ENCODE measurements around the gene PIWIL1.

PIWIL1 gene

DNA sequence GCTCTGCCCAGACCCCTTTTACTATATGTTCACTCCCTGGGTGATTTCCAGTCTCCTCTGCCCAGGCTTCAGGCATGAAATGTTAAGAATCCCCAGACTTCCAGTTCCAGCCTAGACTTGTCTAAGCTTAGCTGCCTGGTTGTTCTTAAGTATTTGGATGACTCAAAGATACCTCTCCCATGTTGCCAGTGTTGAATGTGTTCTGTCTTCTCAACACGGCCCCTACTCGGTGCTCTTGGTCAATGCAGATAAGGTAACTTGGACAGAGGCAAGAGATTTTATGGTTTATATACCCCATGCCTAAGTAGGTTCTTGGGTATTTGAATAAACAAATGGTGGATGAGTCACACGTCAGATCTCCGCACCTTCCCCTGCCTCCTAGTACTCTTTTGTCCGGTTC, 13.6 kb downstream of the PIWIL1 start:
- no peaks in the 10 kb centered on the region for H3K36me3 Mint-ChIP-seq
- H3K4me1 Mint-ChIP-seq (ENCODE audit: low read depth) = no peaks in the 10 kb centered on the region
- H3K27ac Mint-ChIP-seq = no peak overlapping the region
- H3K27me3 Mint-ChIP-seq = peaks cover 14% of the 10 kb centered on the region
- H3K4me3 Mint-ChIP-seq = no peak overlapping the region
- no peaks in the 10 kb centered on the region for H3K9me3 Mint-ChIP-seq (ENCODE audit: low read depth)

- no peak overlapping the region for H3K4me3 Mint-ChIP-seq
- H3K27ac Mint-ChIP-seq = no peak overlapping the region
- no peaks in the 10 kb centered on the region for H3K9me3 Mint-ChIP-seq (ENCODE audit: low read depth)
- no peaks in the 10 kb centered on the region for H3K36me3 Mint-ChIP-seq
- H3K4me1 Mint-ChIP-seq (ENCODE audit: low read depth) = no peaks in the 10 kb centered on the region
- peaks cover 12% of the 10 kb centered on the region for H3K27me3 Mint-ChIP-seq
Observed at GRCh38 chr12:130353081-130353480, 15.4 kb downstream of the PIWIL1 start.

GRCh38 chr12:130354407-130354806, 16.7 kb downstream of the PIWIL1 start:
- H3K9me3 Mint-ChIP-seq (ENCODE audit: low read depth) = no peaks in the 10 kb centered on the region

GRCh38 chr12:130356222-130356621, 18.5 kb downstream of the PIWIL1 start:
- no peaks in the 10 kb centered on the region for H3K4me1 Mint-ChIP-seq (ENCODE audit: low read depth)
- no peaks in the 10 kb centered on the region for H3K36me3 Mint-ChIP-seq
- H3K4me3 Mint-ChIP-seq = no peak overlapping the region
- H3K27ac Mint-ChIP-seq = no peak overlapping the region
- H3K27me3 Mint-ChIP-seq = peaks cover 9% of the 10 kb centered on the region
- H3K9me3 Mint-ChIP-seq (ENCODE audit: low read depth) = no peaks in the 10 kb centered on the region

More at GRCh38 chr12:130354407-130354806, 16.7 kb downstream of the PIWIL1 start:
- H3K27ac Mint-ChIP-seq = no peak overlapping the region
- peaks cover 13% of the 10 kb centered on the region for H3K27me3 Mint-ChIP-seq
- H3K4me3 Mint-ChIP-seq = no peak overlapping the region
- H3K36me3 Mint-ChIP-seq = no peaks in the 10 kb centered on the region
- H3K4me1 Mint-ChIP-seq (ENCODE audit: low read depth) = no peaks in the 10 kb centered on the region

- H3K4me1 Mint-ChIP-seq (ENCODE audit: low read depth) = no peaks in the 10 kb centered on the region
- no peak overlapping the region for H3K27ac Mint-ChIP-seq
- peaks cover 11% of the 10 kb centered on the region for H3K27me3 Mint-ChIP-seq
- no peak overlapping the region for H3K4me3 Mint-ChIP-seq
- H3K36me3 Mint-ChIP-seq = no peaks in the 10 kb centered on the region
- H3K9me3 Mint-ChIP-seq (ENCODE audit: low read depth) = no peaks in the 10 kb centered on the region
Observed at GRCh38 chr12:130357241-130357640, 19.6 kb downstream of the PIWIL1 start.

DNA sequence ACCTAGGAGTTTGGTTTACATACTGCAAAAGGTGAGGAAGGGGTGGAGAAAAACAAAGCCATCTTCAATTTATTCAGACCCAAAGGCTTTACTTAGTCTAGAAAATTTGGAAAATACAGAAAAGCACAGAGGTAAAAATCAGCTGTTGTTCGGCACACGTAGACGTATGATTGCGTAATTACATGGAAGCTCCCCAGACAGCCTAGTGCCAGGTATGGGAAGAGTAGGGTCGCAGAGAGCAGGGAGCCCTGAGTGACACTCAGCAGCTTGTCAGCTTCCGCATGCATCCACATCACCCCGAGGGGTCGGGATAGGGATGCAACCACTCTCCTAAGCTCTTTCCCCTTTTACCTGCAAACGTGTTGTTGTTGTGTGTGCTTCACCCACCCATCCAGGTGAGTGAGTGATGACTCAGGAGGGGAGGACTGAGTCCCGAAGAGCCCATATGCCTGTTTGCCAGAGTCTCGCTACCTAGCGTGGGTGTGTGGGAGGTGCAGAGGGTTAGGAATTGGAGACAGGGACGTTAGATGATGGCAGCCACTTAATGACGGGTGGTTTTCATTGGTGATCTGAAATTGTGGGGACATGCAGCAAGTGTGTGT, 20.1 kb downstream of the PIWIL1 start:
- H3K4me3 Mint-ChIP-seq = no peak overlapping the region
- H3K4me1 Mint-ChIP-seq (ENCODE audit: low read depth) = no peaks in the 10 kb centered on the region
- H3K36me3 Mint-ChIP-seq = no peaks in the 10 kb centered on the region
- peaks cover 13% of the 10 kb centered on the region for H3K27me3 Mint-ChIP-seq
- no peaks in the 10 kb centered on the region for H3K9me3 Mint-ChIP-seq (ENCODE audit: low read depth)
- H3K27ac Mint-ChIP-seq = no peak overlapping the region

DNA sequence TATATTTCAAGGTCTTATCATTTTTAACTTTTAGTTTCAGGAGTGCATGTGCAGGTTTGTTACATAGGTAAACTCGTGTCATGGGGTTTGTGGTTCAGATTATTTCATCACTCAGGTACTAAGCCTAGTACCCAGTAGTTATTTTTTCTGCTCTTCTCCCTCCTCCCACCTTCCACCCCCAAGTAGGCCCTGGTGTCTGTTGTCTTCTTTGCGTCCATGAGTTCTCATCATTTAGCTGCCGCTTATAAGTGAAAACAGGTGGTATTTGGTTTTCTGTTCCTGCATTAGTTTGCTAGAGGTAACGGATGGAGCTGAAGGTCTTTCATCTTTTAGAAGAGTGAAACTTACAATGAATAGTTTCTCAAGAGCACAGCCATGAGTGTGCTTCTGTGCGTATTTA, 24.4 kb downstream of the PIWIL1 start:
- Mint-ChIP-seq H3K27ac (no peak overlapping the region), H3K4me1 (ENCODE audit: low read depth) (no peaks in the 10 kb centered on the region), H3K36me3 (no peaks in the 10 kb centered on the region), H3K4me3 (no peak overlapping the region), H3K27me3 (peaks cover 18% of the 10 kb centered on the region), H3K9me3 (ENCODE audit: low read depth) (no peaks in the 10 kb centered on the region)

DNA sequence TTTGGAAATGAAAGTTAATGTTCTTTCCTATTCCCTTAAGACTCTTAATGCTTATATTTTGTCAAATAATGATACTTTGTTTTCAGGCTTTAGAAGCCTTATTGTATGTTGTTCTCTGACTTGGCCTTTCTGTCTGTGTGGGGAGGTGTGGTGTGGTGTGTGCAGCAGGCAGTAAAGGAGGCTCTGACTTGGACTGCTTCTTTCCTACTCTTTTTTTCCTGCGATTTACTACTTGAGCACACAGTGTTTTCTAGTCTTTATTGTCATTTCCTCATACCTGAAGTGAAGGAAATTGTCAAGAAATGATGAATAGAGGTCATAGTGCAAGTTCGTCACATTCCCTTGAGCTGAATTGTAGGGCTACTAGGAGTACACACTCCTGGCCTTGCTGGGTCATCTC, 26.9 kb downstream of the PIWIL1 start:
- Mint-ChIP-seq H3K27me3 (peaks cover 11% of the 10 kb centered on the region), H3K36me3 (no peaks in the 10 kb centered on the region), H3K4me3 (no peak overlapping the region), H3K4me1 (ENCODE audit: low read depth) (no peaks in the 10 kb centered on the region), H3K27ac (no peak overlapping the region), H3K9me3 (ENCODE audit: low read depth) (no peaks in the 10 kb centered on the region)

DNA sequence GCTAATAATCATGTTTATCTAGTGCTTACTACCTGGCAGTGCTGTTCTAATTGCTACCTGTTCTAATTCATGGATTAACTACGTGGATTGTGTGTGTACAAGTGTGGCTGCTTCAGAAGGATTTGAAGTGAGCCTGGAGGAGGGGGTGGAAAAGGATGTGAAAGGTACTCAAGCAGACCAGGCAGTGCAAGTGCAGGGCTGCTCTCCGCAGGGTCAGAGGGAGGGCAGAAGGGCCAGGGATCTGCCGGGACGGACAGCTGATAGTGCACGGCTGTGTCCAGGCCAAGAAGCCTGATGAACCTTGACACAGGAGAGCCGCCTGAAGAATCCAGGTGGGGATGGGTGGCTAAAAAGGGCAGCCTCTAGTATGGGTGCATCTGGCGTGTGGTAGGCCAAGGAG, 28.5 kb downstream of the PIWIL1 start:
- Mint-ChIP-seq H3K27ac (no peak overlapping the region), H3K4me3 (no peak overlapping the region), H3K36me3 (no peaks in the 10 kb centered on the region), H3K9me3 (ENCODE audit: low read depth) (no peaks in the 10 kb centered on the region), H3K4me1 (ENCODE audit: low read depth) (no peaks in the 10 kb centered on the region), H3K27me3 (peaks cover 10% of the 10 kb centered on the region)

- H3K4me3 Mint-ChIP-seq = no peak overlapping the region
- H3K27ac Mint-ChIP-seq = no peak overlapping the region
- no peaks in the 10 kb centered on the region for H3K4me1 Mint-ChIP-seq (ENCODE audit: low read depth)
- H3K9me3 Mint-ChIP-seq (ENCODE audit: low read depth) = no peaks in the 10 kb centered on the region
- H3K36me3 Mint-ChIP-seq = no peaks in the 10 kb centered on the region
- peaks cover 10% of the 10 kb centered on the region for H3K27me3 Mint-ChIP-seq
Observed at GRCh38 chr12:130367003-130367402, 29.3 kb downstream of the PIWIL1 start.

DNA sequence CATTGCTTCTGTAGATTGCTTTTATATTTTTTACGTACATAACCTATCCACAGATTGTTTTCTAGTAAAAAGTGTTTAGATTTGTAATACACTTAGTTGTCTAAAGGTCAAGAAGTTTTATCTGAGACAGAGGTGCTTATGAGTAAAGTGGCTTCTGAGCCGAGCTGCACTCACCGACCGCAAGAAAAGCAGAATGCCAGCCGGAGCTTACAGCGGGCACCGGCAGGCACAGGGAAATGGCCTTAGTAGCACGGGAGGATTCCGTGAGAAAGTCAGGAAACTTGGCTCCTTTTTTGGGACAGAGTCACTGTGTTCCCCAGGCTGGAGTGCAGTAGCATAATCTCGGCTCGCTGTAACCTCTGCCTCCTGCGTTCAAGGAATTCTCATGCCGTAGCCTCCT, 29.8 kb downstream of the PIWIL1 start:
- Mint-ChIP-seq H3K9me3 (ENCODE audit: low read depth) (no peaks in the 10 kb centered on the region), H3K36me3 (no peaks in the 10 kb centered on the region), H3K27ac (no peak overlapping the region), H3K4me3 (no peak overlapping the region), H3K4me1 (ENCODE audit: low read depth) (no peaks in the 10 kb centered on the region), H3K27me3 (peaks cover 7% of the 10 kb centered on the region)

- H3K27me3 Mint-ChIP-seq = peaks cover 4% of the 10 kb centered on the region
- H3K27ac Mint-ChIP-seq = no peak overlapping the region
- H3K9me3 Mint-ChIP-seq (ENCODE audit: low read depth) = no peaks in the 10 kb centered on the region
- no peaks in the 10 kb centered on the region for H3K4me1 Mint-ChIP-seq (ENCODE audit: low read depth)
- no peaks in the 10 kb centered on the region for H3K36me3 Mint-ChIP-seq
- no peak overlapping the region for H3K4me3 Mint-ChIP-seq
Observed at GRCh38 chr12:130369816-130370215, 32.1 kb downstream of the PIWIL1 start.

GRCh38 chr12:130371296-130371695, 33.6 kb downstream of the PIWIL1 start:
- Mint-ChIP-seq H3K4me3 (no peak overlapping the region), H3K27me3 (peaks cover 6% of the 10 kb centered on the region), H3K27ac (no peak overlapping the region), H3K9me3 (ENCODE audit: low read depth) (no peaks in the 10 kb centered on the region), H3K4me1 (ENCODE audit: low read depth) (no peaks in the 10 kb centered on the region), H3K36me3 (no peaks in the 10 kb centered on the region)

DNA sequence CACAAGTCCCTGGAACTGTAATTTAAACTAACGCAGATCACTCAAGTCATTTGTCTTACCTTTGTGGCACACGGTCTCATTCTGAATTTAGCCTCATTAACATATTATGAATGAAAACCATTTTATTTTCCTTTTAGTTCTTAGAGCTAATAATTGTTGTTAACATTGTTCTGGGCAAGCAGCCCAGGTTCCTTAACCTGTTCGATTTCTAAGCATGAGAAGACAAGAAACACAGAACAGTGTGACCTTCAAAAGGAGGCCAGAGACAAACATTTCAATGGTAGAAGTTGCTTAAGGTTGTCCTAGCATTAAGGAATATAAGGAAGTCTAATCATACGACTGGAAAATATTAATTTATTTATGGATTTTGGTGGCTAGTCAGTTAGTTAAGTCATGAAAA, 35.2 kb downstream of the PIWIL1 start:
- no peaks in the 10 kb centered on the region for H3K9me3 Mint-ChIP-seq (ENCODE audit: low read depth)
- H3K4me3 Mint-ChIP-seq = no peak overlapping the region
- H3K27me3 Mint-ChIP-seq = peaks cover 6% of the 10 kb centered on the region
- H3K36me3 Mint-ChIP-seq = no peaks in the 10 kb centered on the region
- no peaks in the 10 kb centered on the region for H3K4me1 Mint-ChIP-seq (ENCODE audit: low read depth)
- no peak overlapping the region for H3K27ac Mint-ChIP-seq

DNA sequence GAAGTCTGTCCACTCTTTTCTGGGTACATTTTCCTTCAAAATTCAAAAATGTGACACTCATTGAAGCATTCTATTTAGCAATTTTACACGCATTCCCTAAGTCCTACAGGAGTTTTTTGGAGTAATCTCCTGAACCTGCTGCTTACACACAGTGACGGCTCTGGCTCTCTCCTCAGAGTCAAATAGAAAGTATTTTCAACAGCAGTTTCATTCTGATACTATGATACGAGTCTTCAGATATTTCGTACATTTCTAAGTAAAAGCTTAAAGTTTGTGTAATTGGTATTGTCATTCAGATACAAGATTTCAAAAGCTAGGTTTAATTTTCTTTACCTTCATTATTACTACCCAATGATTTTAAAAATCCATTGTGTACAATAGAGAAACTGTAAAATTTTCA, 36.4 kb downstream of the PIWIL1 start:
- Mint-ChIP-seq H3K27me3 (peaks cover 7% of the 10 kb centered on the region), H3K27ac (no peak overlapping the region), H3K9me3 (ENCODE audit: low read depth) (no peaks in the 10 kb centered on the region), H3K4me3 (no peak overlapping the region), H3K4me1 (ENCODE audit: low read depth) (no peaks in the 10 kb centered on the region), H3K36me3 (no peaks in the 10 kb centered on the region)

All from activated naive CD8-positive, alpha-beta T cell (primary cell).